RWPE2 (cell line): Measurements from ENCODE around the gene SLC41A1.

Source experiments
- ATAC-seq: fragments of 200-7000 bp; cut with Tn5 transposase; 3 replicates; pipeline ENCODE4 v1.9.1; 2021; ENCODE audit warnings: low read depth
- DNase-seq: peaks from one replicate; pipeline ENCODE4 v3.0.0-alpha.2; 2020; ENCODE audit warnings: low spot score
- H3K27ac ChIP-seq: fragments of 450-650 bp; 2 replicates; pipeline ENCODE4 v1.5.1; 2017; ENCODE audit warnings: mild to moderate bottlenecking; ENCODE audit not compliant: poor library complexity, severe bottlenecking
- H3K27me3 ChIP-seq: fragments of 250-450 bp; sonication (Bioruptor Pico); 2 replicates; pipeline ENCODE4 v1.5.1; 2021; ENCODE audit warnings: mild to moderate bottlenecking, moderate library complexity; ENCODE audit not compliant: insufficient read depth, poor library complexity, severe bottlenecking
- H3K36me3 ChIP-seq: fragments of 250-450 bp; sonication (Bioruptor Pico); 2 replicates; pipeline ENCODE4 v1.5.1; 2020; ENCODE audit warnings: low read depth, mild to moderate bottlenecking, moderate library complexity
- H3K4me1 ChIP-seq: fragments of 250-450 bp; sonication (Bioruptor Pico); 2 replicates; pipeline ENCODE4 v1.5.1; 2021; ENCODE audit warnings: mild to moderate bottlenecking, moderate library complexity; ENCODE audit not compliant: insufficient read depth, poor library complexity, severe bottlenecking
- H3K4me3 ChIP-seq: fragments of 250-450 bp; sonication (Bioruptor Pico); 2 replicates; pipeline ENCODE4 v1.5.1; 2021; ENCODE audit warnings: mild to moderate bottlenecking, moderate library complexity; ENCODE audit not compliant: severe bottlenecking
- H3K9me3 ChIP-seq: fragments of 250-450 bp; sonication (Bioruptor Pico); 2 replicates; pipeline ENCODE4 v1.5.1; 2021; ENCODE audit warnings: mild to moderate bottlenecking, moderate library complexity; ENCODE audit not compliant: severe bottlenecking
- CTCF ChIP-seq: fragments of 450-650 bp; IDR thresholded peaks from one replicate; pipeline ENCODE4 v1.5.1; 2017; ENCODE audit warnings: mild to moderate bottlenecking, moderate library complexity; ENCODE audit not compliant: poor library complexity, severe bottlenecking

The SLC41A1 gene

DNA sequence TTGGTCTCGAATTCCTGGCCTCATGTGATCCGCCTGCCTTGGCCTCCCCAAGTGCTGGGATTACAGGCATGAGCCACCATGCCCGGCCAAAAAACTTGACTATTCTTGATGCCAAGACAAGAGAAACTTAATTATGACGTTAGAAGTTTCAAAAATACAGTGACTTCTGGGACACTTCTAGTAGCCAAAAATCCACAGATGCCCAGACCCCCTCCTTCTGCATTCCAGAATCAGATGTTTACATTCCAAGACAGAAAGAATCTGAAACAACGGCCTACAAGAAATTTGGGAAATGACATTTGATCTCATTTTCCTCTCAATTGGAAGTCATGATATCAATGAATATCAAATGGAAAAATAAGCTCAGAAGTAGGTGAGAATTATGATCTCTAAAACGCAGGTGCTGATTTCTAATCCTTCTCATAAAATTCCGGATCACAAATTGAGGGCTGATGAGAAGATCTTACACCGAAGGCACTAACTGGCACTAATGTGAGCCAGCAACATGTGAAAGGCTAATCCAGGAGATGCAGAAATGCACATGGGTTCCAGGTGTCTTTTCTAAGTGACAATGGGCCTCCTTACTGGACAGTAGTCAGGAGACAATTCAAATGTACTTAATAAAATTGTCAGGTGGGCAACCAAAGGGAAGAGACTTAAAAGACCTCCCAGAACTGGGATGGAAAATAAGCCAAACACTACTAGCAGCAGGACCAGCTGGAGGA, 43.2 kb downstream of the SLC41A1 start:
- Histone ChIP-seq H3K9me3 (no peaks in the 10 kb centered on the region), H3K36me3 (peaks cover 3% of the 10 kb centered on the region; the same call in 1 of the 2 replicates), H3K4me1 (peaks cover 8% of the 10 kb centered on the region), H3K27ac (no peak overlapping the region), H3K27me3 (no peaks in the 10 kb centered on the region), H3K4me3 (no peak overlapping the region)
- DNase-seq (no peak), ATAC-seq (no peak)
- TF ChIP-seq CTCF = no peak

DNA sequence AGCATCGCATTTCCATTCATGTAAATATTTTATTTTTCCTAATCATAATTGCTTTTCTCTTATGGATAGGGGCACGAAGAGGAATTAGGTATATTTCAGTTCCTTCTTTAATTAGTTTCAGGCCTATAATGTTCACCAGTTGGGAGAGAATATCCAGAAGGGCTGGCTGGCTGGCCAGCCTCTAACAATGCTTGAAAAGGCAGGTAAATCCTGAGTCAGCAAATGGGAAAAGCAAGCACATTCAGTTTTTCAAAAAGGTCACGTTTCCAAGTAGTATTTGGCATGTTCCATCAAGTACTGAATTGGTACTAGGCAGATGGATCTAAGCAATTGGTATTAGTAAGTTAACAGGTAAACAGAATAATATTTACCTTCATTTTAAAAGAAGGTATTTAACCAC, 45.8 kb downstream of the SLC41A1 start:
- Histone ChIP-seq H3K27ac (no peak overlapping the region), H3K4me1 (peaks cover 8% of the 10 kb centered on the region), H3K36me3 (peaks cover 3% of the 10 kb centered on the region; the same call in 1 of the 2 replicates), H3K9me3 (no peaks in the 10 kb centered on the region), H3K27me3 (no peaks in the 10 kb centered on the region), H3K4me3 (no peak overlapping the region)
- no peak for DNase-seq
- TF ChIP-seq CTCF = no peak
- no peak for ATAC-seq

DNA sequence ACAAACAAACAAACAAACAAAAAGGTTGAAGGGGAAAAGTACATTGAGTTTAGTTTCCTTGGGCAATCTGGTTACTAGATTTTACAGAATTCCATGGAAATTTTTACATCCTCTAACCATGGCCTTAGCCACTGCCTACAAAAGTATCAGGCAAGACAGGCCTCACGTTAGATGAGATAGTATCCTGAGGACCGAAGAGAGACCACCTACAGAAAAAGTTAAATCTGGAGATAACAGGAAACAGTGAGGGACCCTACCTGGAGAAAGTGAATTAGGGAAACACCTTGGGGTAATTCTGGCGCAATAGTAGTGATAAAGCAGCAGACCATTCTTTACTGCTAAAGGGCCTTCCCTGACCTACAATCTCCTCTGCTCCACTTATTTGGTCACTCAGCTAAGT, 46.4 kb downstream of the SLC41A1 start:
- Histone ChIP-seq H3K27me3 (no peaks in the 10 kb centered on the region), H3K36me3 (peaks cover 3% of the 10 kb centered on the region; the same call in 1 of the 2 replicates), H3K27ac (no peak overlapping the region), H3K4me3 (no peak overlapping the region), H3K9me3 (no peaks in the 10 kb centered on the region), H3K4me1 (peaks cover 8% of the 10 kb centered on the region)
- TF ChIP-seq CTCF = no peak
- DNase-seq = no peak
- ATAC-seq = no peak

DNA sequence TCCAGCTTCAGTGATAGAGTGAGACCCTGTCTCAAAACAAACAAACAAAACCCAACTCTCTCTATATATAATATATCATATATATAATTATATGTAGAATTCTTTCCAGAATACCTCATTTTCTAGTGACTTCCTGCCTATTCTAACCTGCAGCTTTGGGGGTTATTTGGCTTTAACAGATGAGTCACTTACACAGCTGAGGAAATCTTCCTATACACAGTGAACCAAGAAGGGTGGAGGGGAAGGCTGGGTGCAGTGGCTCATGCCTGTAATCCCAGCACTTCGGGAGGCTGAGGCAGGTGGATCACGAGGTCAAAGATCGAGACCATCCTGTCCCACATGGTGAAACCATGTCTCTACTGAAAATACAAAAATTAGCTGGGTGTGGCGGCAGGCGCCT, 47.0 kb downstream of the SLC41A1 start:
- Histone ChIP-seq H3K27ac (no peak overlapping the region), H3K9me3 (no peaks in the 10 kb centered on the region), H3K4me1 (peaks cover 8% of the 10 kb centered on the region), H3K36me3 (peaks cover 3% of the 10 kb centered on the region; the same call in 1 of the 2 replicates), H3K4me3 (no peak overlapping the region), H3K27me3 (no peaks in the 10 kb centered on the region)
- ATAC-seq (peak; percentile 93), DNase-seq (no peak)
- TF ChIP-seq CTCF = no peak

DNA sequence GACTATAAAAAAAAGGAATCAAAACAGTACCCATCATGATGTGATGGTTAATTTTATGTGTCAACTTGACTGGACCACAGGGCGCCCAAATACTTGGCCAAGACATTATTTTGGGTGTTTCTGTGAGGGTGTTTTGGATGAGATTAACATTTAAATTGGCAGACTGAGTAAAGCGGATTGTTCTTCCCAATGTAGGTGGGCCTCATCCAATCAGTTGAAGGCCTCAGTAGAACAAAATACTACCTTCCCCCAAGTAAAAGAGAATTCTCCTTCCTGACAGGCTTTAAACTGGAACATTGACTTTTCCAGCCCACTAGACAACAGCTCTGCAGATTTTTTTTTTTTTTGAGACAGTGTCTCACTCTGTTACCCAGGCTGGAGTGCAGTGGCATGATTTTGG, 48.4 kb downstream of the SLC41A1 start:
- H3K27me3 ChIP-seq = no peaks in the 10 kb centered on the region
- no peak for TF ChIP-seq CTCF
- H3K36me3 ChIP-seq = no peaks in the 10 kb centered on the region
- no peaks in the 10 kb centered on the region for H3K9me3 ChIP-seq
- H3K4me3 ChIP-seq = no peak overlapping the region
- DNase-seq (no peak), ATAC-seq (no peak)
- peaks cover 8% of the 10 kb centered on the region for H3K4me1 ChIP-seq
- no peak overlapping the region for H3K27ac ChIP-seq
